Adrenal gland (tissue), 5 donors: ENCODE data around the gene ZC3H12A.

Experiments used
- POLR2A ChIP-seq, 2 donors: fragments of 450-650 bp; IDR thresholded peaks; one replicate each; pipeline ENCODE4 v1.6.1; 2017; ENCODE audit warnings: antibody characterized with exemption in 2 of 2, mild to moderate bottlenecking in 2 of 2, moderate library complexity in 1 of 2
- TF ChIP-seq, protein P1 (sequence below), 6 experiments: fragments of 450-650 bp in 4 of 6; fragments of 200-600 bp in 2 of 6; sonication (generic) in 1 of 6; IDR thresholded peaks; 1 replicate in 5 of 6; 2 replicates in 1 of 6; pipeline versions ENCODE4 v1.5.1 to v1.8.0; 2016 to 2021; ENCODE audit warnings: antibody characterized with exemption in 6 of 6, mild to moderate bottlenecking in 2 of 6, moderate library complexity in 1 of 6
- donor health status: DM: no; HTN: no; CAD: no.

DNA sequence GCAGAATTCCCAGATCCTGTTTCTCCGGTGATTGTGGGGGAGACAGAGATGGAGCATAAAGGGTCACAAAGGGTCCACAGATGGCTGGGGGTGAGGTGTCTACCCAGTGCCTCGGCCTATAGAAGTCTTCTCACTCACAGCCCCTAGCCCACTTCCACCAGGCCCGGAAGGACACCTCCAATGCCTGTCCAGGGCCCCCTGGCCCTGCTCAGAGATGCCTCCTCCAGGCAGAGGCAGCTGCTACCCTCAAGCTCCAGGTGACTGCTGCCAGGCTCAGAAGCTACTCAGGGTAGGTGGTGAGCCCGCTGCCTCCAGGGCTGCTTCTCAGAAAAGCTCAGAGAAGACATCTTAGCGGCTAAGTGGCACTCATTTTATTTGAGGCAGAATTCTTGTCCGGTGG lies 22.0 kb upstream of the ZC3H12A start:
- TF ChIP-seq, protein P1, sequence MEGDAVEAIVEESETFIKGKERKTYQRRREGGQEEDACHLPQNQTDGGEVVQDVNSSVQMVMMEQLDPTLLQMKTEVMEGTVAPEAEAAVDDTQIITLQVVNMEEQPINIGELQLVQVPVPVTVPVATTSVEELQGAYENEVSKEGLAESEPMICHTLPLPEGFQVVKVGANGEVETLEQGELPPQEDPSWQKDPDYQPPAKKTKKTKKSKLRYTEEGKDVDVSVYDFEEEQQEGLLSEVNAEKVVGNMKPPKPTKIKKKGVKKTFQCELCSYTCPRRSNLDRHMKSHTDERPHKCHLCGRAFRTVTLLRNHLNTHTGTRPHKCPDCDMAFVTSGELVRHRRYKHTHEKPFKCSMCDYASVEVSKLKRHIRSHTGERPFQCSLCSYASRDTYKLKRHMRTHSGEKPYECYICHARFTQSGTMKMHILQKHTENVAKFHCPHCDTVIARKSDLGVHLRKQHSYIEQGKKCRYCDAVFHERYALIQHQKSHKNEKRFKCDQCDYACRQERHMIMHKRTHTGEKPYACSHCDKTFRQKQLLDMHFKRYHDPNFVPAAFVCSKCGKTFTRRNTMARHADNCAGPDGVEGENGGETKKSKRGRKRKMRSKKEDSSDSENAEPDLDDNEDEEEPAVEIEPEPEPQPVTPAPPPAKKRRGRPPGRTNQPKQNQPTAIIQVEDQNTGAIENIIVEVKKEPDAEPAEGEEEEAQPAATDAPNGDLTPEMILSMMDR (IDR thresholded peaks at IDR 0.05), result no peak
- no peak for TF ChIP-seq POLR2A (IDR thresholded peaks at IDR 0.05)
